Measurements from ENCODE around the gene WDTC1. TPM values are rescaled to one million over a fixed set of nuclear protein-coding genes. Genes with fewer than 3 reads are reported as not detected.
A peak's percentile ranks its signal among the peaks of the same experiment; 100 is the strongest.

Gene WDTC1
- total and polyA plus RNA-seq, 2 of the 13 experiments (the other 11 are each of a cell fraction or from before 2014, with no cell fraction given): 5.5 TPM

DNA sequence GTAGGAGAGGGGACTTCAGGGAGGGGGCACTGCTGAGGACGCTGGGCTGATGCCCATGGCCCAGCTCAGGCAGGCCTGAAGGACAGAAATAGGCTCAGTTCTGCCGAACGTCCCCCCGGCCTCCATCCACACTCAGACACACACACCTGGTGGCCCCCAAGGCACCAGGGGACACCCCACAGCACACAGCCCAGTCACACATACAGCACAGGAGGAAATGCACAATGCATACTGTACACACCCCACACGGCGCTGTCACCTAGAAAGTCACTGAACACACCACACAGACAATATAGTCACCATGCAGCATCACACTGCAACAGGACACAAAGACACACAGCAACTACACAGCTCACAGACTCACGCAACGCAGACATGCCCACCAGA is 108.0 kb downstream of the WDTC1 start:
- no peaks in the 10 kb centered on the region for H3K36me3 ChIP-seq (replicated peaks in 1 of 2; ENCODE audit: control insufficient read depth in 1 of 2, insufficient read depth in 2 of 2, low read length in 2 of 2)
- DNase-seq (ENCODE audit: low spot score) (no peak), ATAC-seq (peak; percentile 52), FAIRE-seq (no peak)
- WGBS (ENCODE audit: low lambda C conversion rate): 0% methylated on average over 3 of the region's 8 CpGs
- no peak overlapping the region for H2AFZ ChIP-seq (ENCODE audit: low read length)
- no peaks in the 10 kb centered on the region; a peak in 1 of 5 replicates for H3K27me3 ChIP-seq (ENCODE audit: control insufficient read depth in 1 of 2, insufficient read depth in 2 of 2, low read length in 2 of 2)
- H3K9me3 ChIP-seq (ENCODE audit: low read length): no peaks in the 10 kb centered on the region
- H4K20me1 ChIP-seq (ENCODE audit: insufficient read depth, low read length): no peaks in the 10 kb centered on the region
- intact Hi-C loops (cut with micrococcal nuclease; ENCODE audit: unreplicated experiment) (no loop called here), in situ Hi-C loops (cut with HindIII; ENCODE audit: extremely low pct_ligation_motif_present, low pct_unique_long_range_greater_than_20kb) (no loop called here)
- H3K27ac ChIP-seq (ENCODE audit: extremely low read length, insufficient read depth, low read length): peak overlapping the region; percentile 54
- TSS peak; percentile 95 for BruUV-seq (replicated peaks)
- peak overlapping the region; percentile 72 for H3K9ac ChIP-seq (ENCODE audit: insufficient read depth, low read depth, low read length)
- peak overlapping the region; percentile 99 for H3K4me2 ChIP-seq (ENCODE audit: low read depth, low read length)
- H3K79me2 ChIP-seq (ENCODE audit: insufficient read depth, low read length): no peaks in the 10 kb centered on the region
- peak overlapping the region; percentile 65 to 84 (median 79) for H3K4me3 ChIP-seq (replicated peaks in 1 of 3; ENCODE audit: insufficient read depth in 1 of 3, low read depth in 2 of 3, low read length in 3 of 3)
- H3K4me1 ChIP-seq (ENCODE audit: insufficient read depth, low read length): peaks cover 20% of the 10 kb centered on the region
- CTCF ChIA-PET (ENCODE audit: low intra/inter-chr PET ratio, low total read pairs): no interaction called here
- POLR2A ChIA-PET: interaction anchor here (1.5 to 3.2 kb wide), 5 partner anchors 10 to 23 kb away, joined by 3 to 36 read pairs (median 12); partner anchors contain the start of gene MAP3K6
- TF ChIP-seq KLF6 (CRISPR knock-in tag; IDR thresholded peaks at IDR 0.05) (no peak), ZMYM2 (CRISPR knock-in tag; IDR thresholded peaks at IDR 0.05) (no peak), SALL2 (CRISPR knock-in tag; IDR thresholded peaks at IDR 0.05) (0 out of 2 replicates have a peak, but pooled peaks have one; percentile 7), IRF2 (CRISPR knock-in tag; IDR thresholded peaks at IDR 0.05) (no peak), ZNF780A (CRISPR knock-in tag; IDR thresholded peaks at IDR 0.05) (no peak), RFX5 (IDR thresholded peaks at IDR 0.05; ENCODE audit: low read depth, low read length) (no peak), ZNF343 (CRISPR knock-in tag; IDR thresholded peaks at IDR 0.05) (0 out of 2 replicates have a peak, but pooled peaks have one; percentile 19), ZNF850 (CRISPR knock-in tag; conservative IDR thresholded peaks at IDR 0.05) (no peak), KMT2B (CRISPR knock-in tag; IDR thresholded peaks at IDR 0.05) (no peak), CHCHD3 (CRISPR knock-in tag; IDR thresholded peaks at IDR 0.05) (0 out of 2 replicates have a peak, but pooled peaks have one; percentile 7), MAZ (IDR thresholded peaks at IDR 0.05; ENCODE audit: borderline replicate concordance, low read depth, low read length) (no peak), MAZ (CRISPR knock-in tag; IDR thresholded peaks at IDR 0.05; ENCODE audit: low read depth) (no peak)
- TF ChIP-seq, protein P1, sequence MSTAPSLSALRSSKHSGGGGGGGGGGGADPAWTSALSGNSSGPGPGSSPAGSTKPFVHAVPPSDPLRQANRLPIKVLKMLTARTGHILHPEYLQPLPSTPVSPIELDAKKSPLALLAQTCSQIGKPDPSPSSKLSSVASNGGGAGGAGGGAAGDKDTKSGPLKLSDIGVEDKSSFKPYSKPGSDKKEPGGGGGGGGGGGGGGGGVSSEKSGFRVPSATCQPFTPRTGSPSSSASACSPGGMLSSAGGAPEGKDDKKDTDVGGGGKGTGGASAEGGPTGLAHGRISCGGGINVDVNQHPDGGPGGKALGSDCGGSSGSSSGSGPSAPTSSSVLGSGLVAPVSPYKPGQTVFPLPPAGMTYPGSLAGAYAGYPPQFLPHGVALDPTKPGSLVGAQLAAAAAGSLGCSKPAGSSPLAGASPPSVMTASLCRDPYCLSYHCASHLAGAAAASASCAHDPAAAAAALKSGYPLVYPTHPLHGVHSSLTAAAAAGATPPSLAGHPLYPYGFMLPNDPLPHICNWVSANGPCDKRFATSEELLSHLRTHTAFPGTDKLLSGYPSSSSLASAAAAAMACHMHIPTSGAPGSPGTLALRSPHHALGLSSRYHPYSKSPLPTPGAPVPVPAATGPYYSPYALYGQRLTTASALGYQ (CRISPR knock-in tag; IDR thresholded peaks at IDR 0.05): no peak
- TF ChIP-seq, protein P2, sequence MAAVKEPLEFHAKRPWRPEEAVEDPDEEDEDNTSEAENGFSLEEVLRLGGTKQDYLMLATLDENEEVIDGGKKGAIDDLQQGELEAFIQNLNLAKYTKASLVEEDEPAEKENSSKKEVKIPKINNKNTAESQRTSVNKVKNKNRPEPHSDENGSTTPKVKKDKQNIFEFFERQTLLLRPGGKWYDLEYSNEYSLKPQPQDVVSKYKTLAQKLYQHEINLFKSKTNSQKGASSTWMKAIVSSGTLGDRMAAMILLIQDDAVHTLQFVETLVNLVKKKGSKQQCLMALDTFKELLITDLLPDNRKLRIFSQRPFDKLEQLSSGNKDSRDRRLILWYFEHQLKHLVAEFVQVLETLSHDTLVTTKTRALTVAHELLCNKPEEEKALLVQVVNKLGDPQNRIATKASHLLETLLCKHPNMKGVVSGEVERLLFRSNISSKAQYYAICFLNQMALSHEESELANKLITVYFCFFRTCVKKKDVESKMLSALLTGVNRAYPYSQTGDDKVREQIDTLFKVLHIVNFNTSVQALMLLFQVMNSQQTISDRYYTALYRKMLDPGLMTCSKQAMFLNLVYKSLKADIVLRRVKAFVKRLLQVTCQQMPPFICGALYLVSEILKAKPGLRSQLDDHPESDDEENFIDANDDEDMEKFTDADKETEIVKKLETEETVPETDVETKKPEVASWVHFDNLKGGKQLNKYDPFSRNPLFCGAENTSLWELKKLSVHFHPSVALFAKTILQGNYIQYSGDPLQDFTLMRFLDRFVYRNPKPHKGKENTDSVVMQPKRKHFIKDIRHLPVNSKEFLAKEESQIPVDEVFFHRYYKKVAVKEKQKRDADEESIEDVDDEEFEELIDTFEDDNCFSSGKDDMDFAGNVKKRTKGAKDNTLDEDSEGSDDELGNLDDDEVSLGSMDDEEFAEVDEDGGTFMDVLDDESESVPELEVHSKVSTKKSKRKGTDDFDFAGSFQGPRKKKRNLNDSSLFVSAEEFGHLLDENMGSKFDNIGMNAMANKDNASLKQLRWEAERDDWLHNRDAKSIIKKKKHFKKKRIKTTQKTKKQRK (IDR thresholded peaks at IDR 0.05; ENCODE audit: low read length): no peak
- TF ChIP-seq, protein P3, sequence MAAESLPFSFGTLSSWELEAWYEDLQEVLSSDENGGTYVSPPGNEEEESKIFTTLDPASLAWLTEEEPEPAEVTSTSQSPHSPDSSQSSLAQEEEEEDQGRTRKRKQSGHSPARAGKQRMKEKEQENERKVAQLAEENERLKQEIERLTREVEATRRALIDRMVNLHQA (CRISPR knock-in tag; IDR thresholded peaks at IDR 0.05): no peak
- TF ChIP-seq, protein P4, sequence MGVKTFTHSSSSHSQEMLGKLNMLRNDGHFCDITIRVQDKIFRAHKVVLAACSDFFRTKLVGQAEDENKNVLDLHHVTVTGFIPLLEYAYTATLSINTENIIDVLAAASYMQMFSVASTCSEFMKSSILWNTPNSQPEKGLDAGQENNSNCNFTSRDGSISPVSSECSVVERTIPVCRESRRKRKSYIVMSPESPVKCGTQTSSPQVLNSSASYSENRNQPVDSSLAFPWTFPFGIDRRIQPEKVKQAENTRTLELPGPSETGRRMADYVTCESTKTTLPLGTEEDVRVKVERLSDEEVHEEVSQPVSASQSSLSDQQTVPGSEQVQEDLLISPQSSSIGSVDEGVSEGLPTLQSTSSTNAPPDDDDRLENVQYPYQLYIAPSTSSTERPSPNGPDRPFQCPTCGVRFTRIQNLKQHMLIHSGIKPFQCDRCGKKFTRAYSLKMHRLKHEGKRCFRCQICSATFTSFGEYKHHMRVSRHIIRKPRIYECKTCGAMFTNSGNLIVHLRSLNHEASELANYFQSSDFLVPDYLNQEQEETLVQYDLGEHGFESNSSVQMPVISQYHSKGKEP (CRISPR knock-in tag; IDR thresholded peaks at IDR 0.05): no peak
- TF ChIP-seq, protein P5, sequence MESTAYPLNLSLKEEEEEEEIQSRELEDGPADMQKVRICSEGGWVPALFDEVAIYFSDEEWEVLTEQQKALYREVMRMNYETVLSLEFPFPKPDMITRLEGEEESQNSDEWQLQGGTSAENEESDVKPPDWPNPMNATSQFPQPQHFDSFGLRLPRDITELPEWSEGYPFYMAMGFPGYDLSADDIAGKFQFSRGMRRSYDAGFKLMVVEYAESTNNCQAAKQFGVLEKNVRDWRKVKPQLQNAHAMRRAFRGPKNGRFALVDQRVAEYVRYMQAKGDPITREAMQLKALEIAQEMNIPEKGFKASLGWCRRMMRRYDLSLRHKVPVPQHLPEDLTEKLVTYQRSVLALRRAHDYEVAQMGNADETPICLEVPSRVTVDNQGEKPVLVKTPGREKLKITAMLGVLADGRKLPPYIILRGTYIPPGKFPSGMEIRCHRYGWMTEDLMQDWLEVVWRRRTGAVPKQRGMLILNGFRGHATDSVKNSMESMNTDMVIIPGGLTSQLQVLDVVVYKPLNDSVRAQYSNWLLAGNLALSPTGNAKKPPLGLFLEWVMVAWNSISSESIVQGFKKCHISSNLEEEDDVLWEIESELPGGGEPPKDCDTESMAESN (CRISPR knock-in tag; conservative IDR thresholded peaks at IDR 0.05): no peak
